ENCODE data around the gene EML1. TPM values are rescaled to one million over a fixed set of nuclear protein-coding genes. Genes with fewer than 3 reads are reported as not detected.

The EML1 gene
- total and polyA plus RNA-seq, 10 donors, result 1.8 to 15.5 (median 6.0) TPM

DNA sequence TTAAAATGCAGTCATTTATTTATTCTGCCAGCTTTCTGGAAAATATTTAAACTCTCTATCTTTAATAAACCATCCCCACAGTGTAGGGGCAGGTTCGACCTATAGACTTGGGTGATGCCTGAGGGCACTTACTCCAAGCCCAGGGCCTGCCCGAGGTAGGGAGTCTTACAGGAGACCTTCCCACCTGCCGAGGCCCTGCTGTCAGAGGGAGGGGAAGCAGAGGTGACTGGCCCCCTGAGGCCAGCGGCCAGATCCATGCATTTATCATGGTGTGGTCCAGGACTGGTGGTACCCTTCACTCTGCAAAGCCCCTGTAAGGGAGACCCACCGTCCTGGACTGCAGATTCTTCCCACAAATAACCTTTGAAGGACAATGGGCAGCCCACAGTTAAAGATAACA, 7.6 kb downstream of the EML1 start:
- intact Hi-C loops (cut with DNase I; ENCODE audit: low total_unique reads), result no loop called here
- Histone ChIP-seq H3K4me1 (no peaks in the 10 kb centered on the region), H3K27ac (no peak overlapping the region), H3K27me3 (replicated peaks in 1 of 7) (peaks cover 0 to 60% (median 0%) of the 10 kb centered on the region in 7 donors), H3K9me3 (no peaks in the 10 kb centered on the region), H3K4me3 (no peak overlapping the region), H3K36me3 (no peaks in the 10 kb centered on the region)
- WGBS, 5 donors, result 74 to 86% (median 83%) methylated on average over 5 of the region's 5 CpGs
- TF ChIP-seq POLR2A (IDR thresholded peaks at IDR 0.05) (no peak), POLR2AphosphoS5 (IDR thresholded peaks at IDR 0.05) (no peak)
- TF ChIP-seq, protein P1, sequence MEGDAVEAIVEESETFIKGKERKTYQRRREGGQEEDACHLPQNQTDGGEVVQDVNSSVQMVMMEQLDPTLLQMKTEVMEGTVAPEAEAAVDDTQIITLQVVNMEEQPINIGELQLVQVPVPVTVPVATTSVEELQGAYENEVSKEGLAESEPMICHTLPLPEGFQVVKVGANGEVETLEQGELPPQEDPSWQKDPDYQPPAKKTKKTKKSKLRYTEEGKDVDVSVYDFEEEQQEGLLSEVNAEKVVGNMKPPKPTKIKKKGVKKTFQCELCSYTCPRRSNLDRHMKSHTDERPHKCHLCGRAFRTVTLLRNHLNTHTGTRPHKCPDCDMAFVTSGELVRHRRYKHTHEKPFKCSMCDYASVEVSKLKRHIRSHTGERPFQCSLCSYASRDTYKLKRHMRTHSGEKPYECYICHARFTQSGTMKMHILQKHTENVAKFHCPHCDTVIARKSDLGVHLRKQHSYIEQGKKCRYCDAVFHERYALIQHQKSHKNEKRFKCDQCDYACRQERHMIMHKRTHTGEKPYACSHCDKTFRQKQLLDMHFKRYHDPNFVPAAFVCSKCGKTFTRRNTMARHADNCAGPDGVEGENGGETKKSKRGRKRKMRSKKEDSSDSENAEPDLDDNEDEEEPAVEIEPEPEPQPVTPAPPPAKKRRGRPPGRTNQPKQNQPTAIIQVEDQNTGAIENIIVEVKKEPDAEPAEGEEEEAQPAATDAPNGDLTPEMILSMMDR (IDR thresholded peaks at IDR 0.05 in 8 of 11, conservative IDR thresholded peaks at IDR 0.05 in 3 of 11), result no peak
- no peak for DNase-seq

DNA sequence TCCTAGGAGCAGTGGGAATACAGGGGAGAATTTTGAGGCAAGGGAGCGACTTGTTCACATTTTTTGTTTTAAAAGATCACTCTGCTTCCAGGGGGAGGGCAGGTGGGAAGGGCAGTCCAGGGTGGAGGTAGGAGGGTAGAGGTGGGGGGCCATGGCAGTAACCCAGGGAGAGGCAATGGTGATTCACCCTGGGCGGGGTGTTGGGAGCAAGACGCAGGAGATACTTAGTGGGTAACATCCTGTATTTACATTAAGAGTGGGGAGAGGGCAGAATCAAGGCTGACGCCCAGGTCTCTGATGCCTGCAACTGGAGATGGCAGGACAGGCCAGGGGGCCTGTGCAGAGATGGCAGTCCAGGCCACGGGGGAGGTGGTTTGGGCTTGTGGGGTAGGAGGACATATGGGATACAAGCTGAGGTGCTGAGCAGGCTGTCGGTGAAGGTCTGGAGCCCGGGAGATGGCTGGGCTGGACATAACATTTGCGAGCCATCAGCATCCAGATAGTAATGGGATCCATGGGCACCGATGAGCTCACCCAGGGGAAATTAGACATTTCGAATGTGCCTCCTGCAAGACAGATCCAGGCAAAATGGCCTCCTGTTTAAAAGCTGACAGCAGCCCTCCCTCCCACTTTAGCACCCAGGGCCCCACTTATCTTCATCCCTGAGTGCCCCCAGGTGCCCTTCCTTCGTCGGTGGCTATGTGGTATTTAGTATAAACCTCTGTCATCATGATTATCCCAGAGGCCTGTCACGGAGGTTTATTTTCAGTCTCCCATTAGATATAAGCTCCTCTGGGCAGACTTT, 9.3 kb downstream of the EML1 start:
- DNase-seq, result no peak
- no peak overlapping the region for H3K4me3 ChIP-seq

DNA sequence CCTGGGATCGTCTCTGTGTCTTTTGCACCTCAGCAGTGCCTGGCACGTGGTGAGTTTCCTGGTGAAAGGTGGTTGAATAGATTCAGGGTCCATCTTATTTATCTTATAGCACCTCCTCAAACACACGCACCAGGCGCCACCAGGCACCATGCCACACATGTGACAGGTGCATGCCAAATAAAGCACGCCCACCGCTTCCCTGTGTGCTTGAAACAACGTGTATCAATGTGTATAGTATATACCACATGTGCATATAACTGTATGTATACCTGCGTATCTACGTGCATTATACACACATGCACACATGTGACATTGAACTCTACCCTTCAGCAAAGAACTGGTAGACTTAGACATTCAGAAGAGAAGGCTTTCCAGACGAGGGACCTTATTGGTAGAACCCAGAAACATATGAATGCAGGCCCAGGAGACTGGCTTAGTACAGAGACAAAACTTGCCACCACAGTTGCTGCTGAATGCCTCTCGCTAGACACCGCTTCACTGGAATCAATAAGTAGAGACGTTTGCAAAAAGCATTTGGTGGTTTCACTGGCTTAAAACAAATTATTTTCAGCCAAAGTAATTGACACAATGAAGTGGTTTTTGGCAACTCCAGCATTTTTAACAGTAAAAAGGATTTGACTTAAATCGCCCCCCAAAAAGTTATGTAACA, 10.0 kb downstream of the EML1 start:
- no peaks in the 10 kb centered on the region for H3K9me3 ChIP-seq
- no peaks in the 10 kb centered on the region for H3K4me1 ChIP-seq
- no peak for DNase-seq
- H3K27me3 ChIP-seq (replicated peaks in 1 of 7), result peaks cover 0 to 57% (median 0%) of the 10 kb centered on the region in 7 donors
- TF ChIP-seq, protein P1 (IDR thresholded peaks at IDR 0.05 in 8 of 11, conservative IDR thresholded peaks at IDR 0.05 in 3 of 11), result no peak
- no peak for TF ChIP-seq POLR2AphosphoS5 (IDR thresholded peaks at IDR 0.05)
- no peak overlapping the region for H3K27ac ChIP-seq
- H3K36me3 ChIP-seq, result no peaks in the 10 kb centered on the region
- no peak overlapping the region for H3K4me3 ChIP-seq
- intact Hi-C loops (cut with DNase I; ENCODE audit: low total_unique reads), result no loop called here
- WGBS, 5 donors, result 78 to 87% (median 85%) methylated on average over 14 of the region's 14 CpGs

More for the DNA sequence above, 9.3 kb downstream of the EML1 start:
- no peaks in the 10 kb centered on the region for H3K9me3 ChIP-seq
- H3K27ac ChIP-seq, result no peak overlapping the region
- intact Hi-C loops (cut with DNase I; ENCODE audit: low total_unique reads), result no loop called here
- no peaks in the 10 kb centered on the region for H3K36me3 ChIP-seq
- 82 to 89% (median 85%) methylated on average over 13 of the region's 13 CpGs for WGBS, 5 donors
- H3K4me1 ChIP-seq, result no peaks in the 10 kb centered on the region
- H3K27me3 ChIP-seq (replicated peaks in 1 of 7), result peaks cover 0 to 63% (median 0%) of the 10 kb centered on the region in 7 donors
- no peak for TF ChIP-seq POLR2AphosphoS5 (IDR thresholded peaks at IDR 0.05)
- TF ChIP-seq, protein P1 (IDR thresholded peaks at IDR 0.05 in 8 of 11, conservative IDR thresholded peaks at IDR 0.05 in 3 of 11), result no peak
- no peak for TF ChIP-seq POLR2A (IDR thresholded peaks at IDR 0.05)

DNA sequence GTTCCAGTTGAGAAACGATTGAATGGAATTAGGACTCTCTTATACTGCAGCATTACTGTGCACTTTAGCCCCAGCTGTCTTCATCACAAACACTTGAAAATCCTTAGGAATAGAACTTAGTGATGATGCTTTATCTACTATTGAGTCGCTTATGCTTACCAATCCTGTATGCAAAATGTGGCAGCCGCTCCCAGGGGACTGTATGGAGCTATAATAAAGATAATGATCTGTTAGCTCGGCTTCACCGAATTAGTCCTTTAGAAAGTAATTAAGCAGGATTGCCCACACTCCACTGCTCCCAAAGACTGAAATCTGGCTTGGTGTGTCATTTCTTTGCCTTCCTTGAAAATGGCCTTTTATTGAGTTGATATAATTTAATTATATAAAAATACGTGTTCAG, 10.6 kb downstream of the EML1 start:
- 74 to 91% (median 83%) methylated on average over 6 of the region's 6 CpGs for WGBS, 5 donors
- no peaks in the 10 kb centered on the region for H3K36me3 ChIP-seq
- no peaks in the 10 kb centered on the region for H3K4me1 ChIP-seq
- no peak overlapping the region for H3K4me3 ChIP-seq
- TF ChIP-seq POLR2AphosphoS5 (IDR thresholded peaks at IDR 0.05) (no peak), POLR2A (IDR thresholded peaks at IDR 0.05) (no peak)
- TF ChIP-seq, protein P1 (IDR thresholded peaks at IDR 0.05 in 8 of 11, conservative IDR thresholded peaks at IDR 0.05 in 3 of 11), result no peak
- no peak overlapping the region for H3K27ac ChIP-seq
- H3K27me3 ChIP-seq (replicated peaks in 1 of 7), result peaks cover 0 to 54% (median 0%) of the 10 kb centered on the region in 7 donors
- intact Hi-C loops (cut with DNase I; ENCODE audit: low total_unique reads), result no loop called here
- no peak for DNase-seq
- no peaks in the 10 kb centered on the region for H3K9me3 ChIP-seq

Data from spleen (tissue), 11 donors.